ENCODE measurements around the gene CERS6.

GRCh38 chr2:168633200-168633599 lies 177.1 kb downstream of the CERS6 start:
- TF ChIP-seq POLR2A (IDR thresholded peaks at IDR 0.05) (no peak), CTCF (IDR thresholded peaks at IDR 0.05) (no peak), EP300 (IDR thresholded peaks at IDR 0.05; ENCODE audit: low read depth) (no peak)

Data from transverse colon (tissue), 3 donors.